Mesenchymal stem cell (in vitro differentiated cells and primary cell): ENCODE data around the gene DYRK3.

Experiments used
- DNase-seq: peaks from one replicate; pipeline ENCODE4 v3.0.0-alpha.2; 2013
- H2AFZ ChIP-seq: one replicate; pipeline ENCODE4 v1.6.1; 2013; ENCODE audit warnings: low read depth, mild to moderate bottlenecking, control low read depth, inconsistent platforms, low read length, moderate library complexity
- H2AK5ac ChIP-seq: 2 replicates; pipeline ENCODE4 v1.6.1; 2013; ENCODE audit warnings: low read length, moderate library complexity, mild to moderate bottlenecking, inconsistent platforms; ENCODE audit not compliant: severe bottlenecking
- H2BK120ac ChIP-seq: one replicate; pipeline ENCODE4 v1.6.1; 2013; ENCODE audit warnings: low read depth, mild to moderate bottlenecking, inconsistent platforms, low read length, moderate library complexity
- H2BK12ac ChIP-seq, 2 experiments: one replicate each; pipeline ENCODE4 v1.6.1; 2013; ENCODE audit warnings: inconsistent platforms in 2 of 2, low read length in 2 of 2, mild to moderate bottlenecking in 2 of 2, moderate library complexity in 2 of 2, control low read depth in 1 of 2
- H2BK15ac ChIP-seq: one replicate; pipeline ENCODE4 v1.6.1; 2013; ENCODE audit warnings: mild to moderate bottlenecking, low read depth, inconsistent platforms; ENCODE audit not compliant: poor library complexity, severe bottlenecking
- H2BK5ac ChIP-seq: 2 replicates; pipeline ENCODE4 v1.6.1; 2013; ENCODE audit warnings: low read depth, mild to moderate bottlenecking, low read length, control low read depth, inconsistent platforms; ENCODE audit not compliant: poor library complexity, severe bottlenecking
- H3K14ac ChIP-seq, 2 experiments: one replicate each; pipeline ENCODE4 v1.6.1; 2013; ENCODE audit warnings: inconsistent platforms in 2 of 2, low read length in 2 of 2, control low read depth in 1 of 2, mild to moderate bottlenecking in 1 of 2, moderate library complexity in 1 of 2
- H3K18ac ChIP-seq, 2 experiments: one replicate each; pipeline ENCODE4 v1.6.1; 2013; ENCODE audit warnings: inconsistent platforms in 2 of 2, low read length in 2 of 2, control low read depth in 1 of 2, low read depth in 1 of 2, mild to moderate bottlenecking in 1 of 2
- H3K23ac ChIP-seq, 2 experiments: one replicate each; pipeline ENCODE4 v1.6.1; 2013; ENCODE audit warnings: inconsistent platforms in 2 of 2, low read length in 2 of 2, mild to moderate bottlenecking in 2 of 2, moderate library complexity in 2 of 2, control low read depth in 1 of 2
- H3K27ac ChIP-seq: 2 replicates; pipeline ENCODE4 v1.5.1; 2013; ENCODE audit warnings: mild to moderate bottlenecking, moderate library complexity, low read length, control low read depth, inconsistent platforms; ENCODE audit not compliant: poor library complexity, severe bottlenecking
- H3K27me3 ChIP-seq, 2 experiments: 2 replicates each; pipeline versions ENCODE4 v1.6.1 to v1.7.0; 2013; ENCODE audit warnings: low read length in 2 of 2, mild to moderate bottlenecking in 2 of 2, moderate library complexity in 2 of 2, control low read depth in 1 of 2, inconsistent platforms in 1 of 2; ENCODE audit not compliant: control insufficient read depth in 1 of 2, insufficient read depth in 1 of 2
- H3K36me3 ChIP-seq, 2 experiments: 2 replicates each; pipeline versions ENCODE4 v1.6.1 to v1.7.0; 2013; ENCODE audit warnings: low read length in 2 of 2, control low read depth in 1 of 2, inconsistent platforms in 1 of 2, low read depth in 1 of 2, mild to moderate bottlenecking in 1 of 2; ENCODE audit not compliant: insufficient read depth in 2 of 2, control insufficient read depth in 1 of 2
- H3K4ac ChIP-seq, 2 experiments: one replicate each; pipeline ENCODE4 v1.6.1; 2013; ENCODE audit warnings: inconsistent platforms in 2 of 2, low read length in 2 of 2, mild to moderate bottlenecking in 2 of 2, moderate library complexity in 2 of 2, control low read depth in 1 of 2, low read depth in 1 of 2
- H3K4me1 ChIP-seq: 2 replicates; pipeline ENCODE4 v1.6.1; 2013; ENCODE audit warnings: low read depth, low read length, control low read depth; ENCODE audit not compliant: control insufficient read depth, insufficient read depth
- H3K4me2 ChIP-seq: 2 replicates; pipeline ENCODE4 v1.6.1; 2013; ENCODE audit warnings: low read length, mild to moderate bottlenecking, inconsistent platforms; ENCODE audit not compliant: poor library complexity, severe bottlenecking
- H3K4me3 ChIP-seq, 2 experiments: 2 replicates each; pipeline versions ENCODE4 v1.5.1 to v1.7.0; 2013; ENCODE audit warnings: low read length in 2 of 2, mild to moderate bottlenecking in 2 of 2, control low read depth in 1 of 2, low read depth in 1 of 2; ENCODE audit not compliant: insufficient read depth in 1 of 2
- H3K79me1 ChIP-seq: replicated peaks from 2 replicates; pipeline ENCODE4 v1.6.1; 2013; ENCODE audit warnings: mild to moderate bottlenecking, control low read depth, low read length, inconsistent platforms; ENCODE audit not compliant: poor library complexity, severe bottlenecking
- H3K9ac ChIP-seq: 2 replicates; pipeline ENCODE4 v1.7.0; 2013; ENCODE audit warnings: mild to moderate bottlenecking, low read length, moderate library complexity
- H3K9me3 ChIP-seq: 2 replicates; pipeline ENCODE4 v1.7.0; 2013; ENCODE audit warnings: mild to moderate bottlenecking, low read length; ENCODE audit not compliant: control insufficient read depth
- H4K8ac ChIP-seq: one replicate; pipeline ENCODE4 v1.6.1; 2013; ENCODE audit warnings: inconsistent platforms, mild to moderate bottlenecking, low read length, moderate library complexity
- H4K91ac ChIP-seq: one replicate; pipeline ENCODE4 v1.6.1; 2013; ENCODE audit warnings: mild to moderate bottlenecking, low read length, inconsistent platforms
- WGBS: methylation state at CpG from one replicate; pipeline ENCODE4 v1.1.7; 2013; ENCODE audit warnings: mixed read lengths; 5-methylcytosine and 5-hydroxymethylcytosine counted together

DYRK3 gene

DNA sequence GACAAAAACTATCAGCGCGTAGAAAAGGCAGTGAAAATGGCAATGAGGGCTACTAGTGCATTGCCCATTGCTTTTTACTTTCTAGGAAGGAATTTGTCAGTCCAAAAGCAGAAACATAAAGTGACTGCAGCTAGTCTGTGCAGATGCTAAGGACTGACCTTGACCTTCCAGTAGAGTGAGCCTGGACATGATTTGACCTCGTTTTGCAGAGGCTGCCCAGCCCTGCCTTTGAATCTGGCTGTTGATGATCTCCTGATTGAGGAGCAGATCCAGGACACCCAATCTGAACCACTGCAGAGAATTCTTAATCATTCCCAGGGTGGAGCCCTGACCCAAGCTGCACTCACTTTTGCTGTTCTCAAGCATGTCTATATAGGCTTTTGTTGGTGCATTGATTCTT, 21.6 kb downstream of the DYRK3 start:
- Histone ChIP-seq H4K91ac (no peak overlapping the region), H3K23ac (no peak overlapping the region), H3K18ac (no peak overlapping the region), H4K8ac (no peak overlapping the region), H3K9ac (no peak overlapping the region), H2BK120ac (no peak overlapping the region), H3K27me3 (peaks cover 2 to 17% of the 10 kb centered on the region in 2 experiments), H3K79me1 (no peaks in the 10 kb centered on the region), H2BK12ac (no peak overlapping the region), H3K4me3 (no peak overlapping the region), H2AK5ac (no peak overlapping the region), H3K9me3 (no peaks in the 10 kb centered on the region), H2BK15ac (no peak overlapping the region), H3K36me3 (peaks cover 3 to 31% of the 10 kb centered on the region in 2 experiments), H3K4ac (no peak overlapping the region), H3K4me1 (peaks cover 1% of the 10 kb centered on the region), H2BK5ac (no peak overlapping the region), H3K14ac (no peak overlapping the region), H2AFZ (no peak overlapping the region), H3K4me2 (no peak overlapping the region), H3K27ac (no peak overlapping the region)
- 83% methylated on average over 3 of the region's 3 CpGs for WGBS
- DNase-seq = no peak

DNA sequence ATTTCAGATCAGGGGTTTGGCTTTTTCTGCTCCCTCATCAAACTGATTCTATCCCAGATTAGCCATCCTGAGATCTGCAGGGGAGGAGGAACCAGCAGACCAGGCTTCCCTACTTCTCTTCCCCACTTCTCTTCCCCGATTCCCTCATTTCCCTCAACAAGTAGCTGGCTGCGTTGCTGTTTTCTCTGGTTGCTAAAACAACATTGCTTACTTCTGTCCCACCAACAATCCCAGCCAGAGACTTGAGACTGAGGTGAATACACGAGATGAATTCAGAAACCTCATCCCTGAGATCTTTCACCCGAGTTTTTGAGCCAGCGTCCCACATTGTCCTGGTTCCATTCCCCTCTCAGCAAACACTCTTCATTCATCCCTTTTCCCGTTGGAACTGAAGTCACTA, 22.4 kb downstream of the DYRK3 start:
- DNase-seq = no peak
- Histone ChIP-seq H3K27ac (no peak overlapping the region), H2BK120ac (no peak overlapping the region), H3K9ac (peak overlapping the region; percentile 3), H4K8ac (no peak overlapping the region), H2BK12ac (no peak overlapping the region), H2BK15ac (no peak overlapping the region), H3K9me3 (no peaks in the 10 kb centered on the region), H4K91ac (no peak overlapping the region), H3K79me1 (no peaks in the 10 kb centered on the region), H2AFZ (no peak overlapping the region), H3K4ac (no peak overlapping the region), H3K23ac (no peak overlapping the region), H3K4me2 (no peak overlapping the region), H2AK5ac (no peak overlapping the region), H3K14ac (no peak overlapping the region), H2BK5ac (no peak overlapping the region), H3K18ac (no peak overlapping the region), H3K36me3 (peaks cover 3 to 25% of the 10 kb centered on the region in 2 experiments), H3K4me1 (peaks cover 1% of the 10 kb centered on the region), H3K4me3 (no peak overlapping the region), H3K27me3 (peaks cover 10 to 23% of the 10 kb centered on the region in 2 experiments)
- WGBS = 62% methylated on average over 6 of the region's 6 CpGs

DNA sequence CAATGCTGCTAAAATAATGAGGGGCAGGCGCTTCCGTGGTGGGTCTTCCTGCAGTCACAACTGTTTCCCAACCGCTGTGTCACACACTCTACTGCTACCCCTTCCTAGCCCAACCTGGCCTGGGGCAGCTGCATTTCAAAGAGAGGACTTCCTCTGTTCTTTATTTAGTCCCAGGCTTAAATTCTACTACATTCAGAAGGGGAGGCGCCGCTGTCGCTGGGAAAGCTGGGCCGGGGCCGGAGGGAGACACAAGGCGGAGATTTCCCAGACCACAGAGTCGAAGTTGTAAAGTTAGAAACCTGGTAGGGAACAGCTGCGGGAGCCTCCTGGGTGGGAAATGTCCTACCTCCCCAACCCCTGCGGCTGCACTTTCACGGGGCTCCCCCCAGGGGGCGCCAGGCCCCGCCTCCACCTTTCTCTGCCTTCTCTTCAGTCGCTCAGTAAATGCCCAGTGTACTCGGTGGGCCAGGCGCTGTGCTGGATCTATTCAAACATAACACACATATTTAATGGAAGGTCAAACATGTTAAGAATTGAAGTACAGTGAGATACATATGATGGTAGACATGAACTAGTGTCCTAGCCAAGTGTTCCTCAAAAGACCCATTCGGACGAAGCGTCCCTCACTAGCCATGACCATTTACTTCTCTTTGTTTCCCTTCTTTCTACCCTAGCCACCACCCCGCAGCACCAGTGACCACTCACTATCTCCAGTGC, 23.1 kb downstream of the DYRK3 start:
- Histone ChIP-seq H3K27ac (no peak overlapping the region), H3K9me3 (no peaks in the 10 kb centered on the region), H4K91ac (no peak overlapping the region), H2AFZ (no peak overlapping the region), H3K4me2 (no peak overlapping the region), H3K18ac (no peak overlapping the region), H2BK5ac (no peak overlapping the region), H3K79me1 (no peaks in the 10 kb centered on the region), H4K8ac (no peak overlapping the region), H3K4me3 (no peak overlapping the region), H3K23ac (no peak overlapping the region), H2BK120ac (no peak overlapping the region), H3K9ac (peak overlapping the region; percentile 22), H3K4me1 (peaks cover 1% of the 10 kb centered on the region), H2AK5ac (no peak overlapping the region), H2BK15ac (no peak overlapping the region), H3K36me3 (peaks cover 3 to 18% of the 10 kb centered on the region in 2 experiments), H3K4ac (no peak overlapping the region), H2BK12ac (no peak overlapping the region), H3K27me3 (peaks cover 16 to 29% of the 10 kb centered on the region in 2 experiments), H3K14ac (no peak overlapping the region)
- DNase-seq = peak; percentile 46
- 23% methylated on average over 10 of the region's 22 CpGs for WGBS

DNA sequence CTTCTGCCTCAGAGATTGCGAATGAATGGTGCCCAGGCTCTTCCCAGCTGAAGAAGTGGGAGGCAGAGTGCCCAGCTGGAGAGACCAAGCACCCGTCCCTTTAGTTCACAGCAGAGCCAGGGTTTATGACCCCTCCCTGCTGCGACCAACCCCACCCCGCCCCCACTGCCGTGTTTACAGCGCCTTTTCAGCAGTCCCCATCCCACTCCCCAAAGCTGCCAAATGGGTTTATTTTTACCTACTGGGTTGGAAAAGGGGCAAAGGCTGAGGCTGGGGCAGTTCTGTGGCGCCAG, 23.6 kb downstream of the DYRK3 start:
- no peak overlapping the region for H2AFZ ChIP-seq

More for the DNA sequence above, 23.6 kb downstream of the DYRK3 start:
- Histone ChIP-seq H2BK5ac (no peak overlapping the region), H2BK12ac (no peak overlapping the region), H3K4ac (no peak overlapping the region), H3K9me3 (no peaks in the 10 kb centered on the region), H2BK120ac (no peak overlapping the region), H3K14ac (no peak overlapping the region), H3K79me1 (no peaks in the 10 kb centered on the region), H3K36me3 (peaks cover 3 to 13% of the 10 kb centered on the region in 2 experiments), H3K4me2 (no peak overlapping the region), H3K4me1 (peaks cover 5% of the 10 kb centered on the region), H2AK5ac (no peak overlapping the region), H3K4me3 (no peak overlapping the region), H4K91ac (no peak overlapping the region), H2BK15ac (peak overlapping the region; percentile 54), H3K9ac (no peak overlapping the region), H3K27ac (no peak overlapping the region), H3K23ac (no peak overlapping the region), H3K27me3 (peaks cover 22 to 35% of the 10 kb centered on the region in 2 experiments), H3K18ac (no peak overlapping the region), H4K8ac (no peak overlapping the region)
- DNase-seq = no peak
- 75% methylated on average over 3 of the region's 7 CpGs for WGBS
